Glutamatergic neuron (in vitro differentiated cells): ENCODE data around the gene CASD1. TPM values are rescaled to one million over a fixed set of nuclear protein-coding genes. Genes with fewer than 3 reads are reported as not detected.

ENCODE experiments used
- DNase-seq: peaks from one replicate; pipeline ENCODE4 v3.0.0; 2022
- H3K27ac Mint-ChIP-seq: one replicate; pipeline ENCODE4 v1.8.0; 2020; ENCODE audit warnings: mild to moderate bottlenecking, mixed read lengths, inconsistent platforms; ENCODE audit not compliant: unreplicated experiment
- H3K27me3 Mint-ChIP-seq: one replicate; pipeline ENCODE4 v1.8.0; 2020; ENCODE audit warnings: mild to moderate bottlenecking, moderate library complexity, mixed read lengths, inconsistent platforms; ENCODE audit not compliant: unreplicated experiment
- H3K36me3 Mint-ChIP-seq: one replicate; pipeline ENCODE4 v1.8.0; 2020; ENCODE audit warnings: mild to moderate bottlenecking, mixed read lengths, inconsistent platforms; ENCODE audit not compliant: unreplicated experiment
- H3K4me1 Mint-ChIP-seq: one replicate; pipeline ENCODE4 v1.8.0; 2020; ENCODE audit warnings: mild to moderate bottlenecking, low read depth, mixed read lengths, inconsistent platforms; ENCODE audit not compliant: unreplicated experiment
- H3K4me3 Mint-ChIP-seq: one replicate; pipeline ENCODE4 v1.8.0; 2020; ENCODE audit warnings: mild to moderate bottlenecking, mixed read lengths, inconsistent platforms; ENCODE audit not compliant: unreplicated experiment
- H3K9me3 Mint-ChIP-seq: one replicate; pipeline ENCODE4 v1.8.0; 2020; ENCODE audit warnings: mild to moderate bottlenecking, moderate library complexity, mixed read lengths, inconsistent platforms; ENCODE audit not compliant: unreplicated experiment
- CTCF ChIP-seq: fragments of 200-600 bp; sonication (generic); IDR thresholded peaks from one replicate; pipeline ENCODE4 v1.5.0; 2021; ENCODE audit not compliant: partially characterized antibody, unreplicated experiment
- total RNA-seq: library from RNA; stranded (reverse); fragmentation: NEBNext Ultra II Directional; extraction: Animal tissue kit (Norgen Biotek cat#: 25700); gene quantifications from one replicate; pipeline ENCODE4 v1.2.1, GENCODE V29; 2021; ENCODE audit not compliant: unreplicated experiment

CASD1 gene
- total RNA-seq, 1 donor from 2014 or later = 117 TPM

GRCh38 chr7:94507462-94507861 is 2.1 kb upstream of the CASD1 start:
- Mint-ChIP-seq H3K9me3 (peaks cover 15% of the 10 kb centered on the region), H3K4me1 (peaks cover 12% of the 10 kb centered on the region), H3K36me3 (no peaks in the 10 kb centered on the region), H3K27me3 (peaks cover 9% of the 10 kb centered on the region), H3K27ac (no peak overlapping the region), H3K4me3 (no peak overlapping the region)
- no peak for TF ChIP-seq CTCF
- DNase-seq = no peak

GRCh38 chr7:94507962-94508361 is 1.6 kb upstream of the CASD1 start:
- no peak overlapping the region for H3K4me3 Mint-ChIP-seq

GRCh38 chr7:94509887-94510581 is 425 bp downstream of the CASD1 start:
- peak; percentile 78 for DNase-seq
- H3K9me3 Mint-ChIP-seq = peaks cover 14% of the 10 kb centered on the region

More at GRCh38 chr7:94507962-94508361, 1.6 kb upstream of the CASD1 start:
- no peak for TF ChIP-seq CTCF
- Mint-ChIP-seq H3K9me3 (peaks cover 15% of the 10 kb centered on the region), H3K4me1 (peaks cover 17% of the 10 kb centered on the region), H3K27me3 (peaks cover 12% of the 10 kb centered on the region), H3K36me3 (no peaks in the 10 kb centered on the region), H3K27ac (no peak overlapping the region)
- DNase-seq = no peak

GRCh38 chr7:94510582-94511496 is 1.2 kb downstream of the CASD1 start:
- H3K4me3 Mint-ChIP-seq = peak overlapping the region; percentile 98
- peaks cover 12% of the 10 kb centered on the region for H3K27me3 Mint-ChIP-seq
- DNase-seq = peak; percentile 59
- peaks cover 33% of the 10 kb centered on the region for H3K4me1 Mint-ChIP-seq
- no peak for TF ChIP-seq CTCF
- H3K27ac Mint-ChIP-seq = peak overlapping the region; percentile 99
- no peaks in the 10 kb centered on the region for H3K36me3 Mint-ChIP-seq
- peaks cover 14% of the 10 kb centered on the region for H3K9me3 Mint-ChIP-seq

More at GRCh38 chr7:94509887-94510581, 425 bp downstream of the CASD1 start:
- peaks cover 28% of the 10 kb centered on the region for H3K4me1 Mint-ChIP-seq
- H3K36me3 Mint-ChIP-seq = no peaks in the 10 kb centered on the region
- H3K4me3 Mint-ChIP-seq = peak overlapping the region; percentile 98
- no peak for TF ChIP-seq CTCF
- H3K27ac Mint-ChIP-seq = peak overlapping the region; percentile 99
- H3K27me3 Mint-ChIP-seq = peaks cover 12% of the 10 kb centered on the region
